Neural cell (in vitro differentiated cells): ENCODE data around the gene TPBGL. TPM values are rescaled to one million over a fixed set of nuclear protein-coding genes. Genes with fewer than 3 reads are reported as not detected.

ENCODE experiments used
- H2AFZ ChIP-seq: fragments of 200-600, 300-800 bp; sonication (generic), shearing (Covaris generic); 2 replicates; pipeline ENCODE4 v1.6.0; 2014; ENCODE audit warnings: low read depth, mild to moderate bottlenecking, antibody characterized with exemption, low read length, moderate library complexity
- H3F3A ChIP-seq: fragments of 200-600 bp; shearing (Covaris generic); 2 replicates; pipeline ENCODE4 v1.6.1; 2016; ENCODE audit warnings: mild to moderate bottlenecking, moderate library complexity, mixed read lengths, antibody characterized with exemption, low read length; ENCODE audit not compliant: insufficient read depth, poor library complexity, severe bottlenecking
- H3K27ac ChIP-seq: fragments of 200-600, 300-800 bp; sonication (generic), shearing (Covaris generic); 2 replicates; pipeline ENCODE4 v1.5.1; 2014; ENCODE audit warnings: mild to moderate bottlenecking, low read length, moderate library complexity
- H3K27me3 ChIP-seq: fragments of 300-800, 200-600 bp; sonication (generic), shearing (Covaris generic); 2 replicates; pipeline ENCODE4 v1.6.0; 2014; ENCODE audit warnings: mild to moderate bottlenecking, low read depth, low read length, moderate library complexity; ENCODE audit not compliant: insufficient read depth
- H3K36me3 ChIP-seq: fragments of 300-800, 200-600 bp; sonication (generic), shearing (Covaris generic); 2 replicates; pipeline ENCODE4 v1.5.1; 2014; ENCODE audit warnings: mild to moderate bottlenecking, antibody characterized with exemption, low read length, moderate library complexity; ENCODE audit not compliant: insufficient read depth
- H3K4me2 ChIP-seq: fragments of 300-800, 200-600 bp; sonication (generic), shearing (Covaris generic); 2 replicates; pipeline ENCODE4 v1.6.0; 2014; ENCODE audit warnings: mild to moderate bottlenecking, low read length
- H3K4me3 ChIP-seq: fragments of 300-800, 200-600 bp; sonication (generic), shearing (Covaris generic); 2 replicates; pipeline ENCODE4 v1.5.1; 2014; ENCODE audit warnings: mild to moderate bottlenecking, low read length, moderate library complexity
- H3K79me2 ChIP-seq: fragments of 200-600 bp; shearing (Covaris generic); replicated peaks from 2 replicates; pipeline ENCODE4 v1.6.0; 2014; ENCODE audit warnings: mild to moderate bottlenecking, low read length, moderate library complexity; ENCODE audit not compliant: insufficient read depth
- H3K9ac ChIP-seq: fragments of 300-800, 200-600 bp; sonication (generic), shearing (Covaris generic); 2 replicates; pipeline ENCODE4 v1.6.1; 2016; ENCODE audit warnings: mild to moderate bottlenecking, low read length, mixed read lengths
- H3K9me2 ChIP-seq: fragments of 200-600 bp; shearing (Covaris generic); 2 replicates; pipeline ENCODE4 v1.6.1; 2016; ENCODE audit warnings: mild to moderate bottlenecking, low read length, mixed read lengths; ENCODE audit not compliant: insufficient read depth
- H3K9me3 ChIP-seq: fragments of 200-600, 300-800 bp; sonication (generic), shearing (Covaris generic); 2 replicates; pipeline ENCODE4 v1.6.1; 2016; ENCODE audit warnings: mild to moderate bottlenecking, mixed run types, low read length, moderate library complexity, mixed read lengths
- H4K20me1 ChIP-seq: fragments of 200-600 bp; shearing (Covaris generic); 2 replicates; pipeline ENCODE4 v1.6.1; 2016; ENCODE audit warnings: mild to moderate bottlenecking, mixed run types; ENCODE audit not compliant: insufficient read depth
- CTCF ChIP-seq: fragments of 450-650 bp; IDR thresholded peaks from 2 replicates; pipeline ENCODE4 v1.5.1; 2014; ENCODE audit warnings: antibody characterized with exemption, mild to moderate bottlenecking, moderate library complexity; ENCODE audit not compliant: poor library complexity, severe bottlenecking
- EP300 ChIP-seq: fragments of 450-650 bp; conservative IDR thresholded peaks from 2 replicates; pipeline ENCODE4 v1.6.1; 2014; ENCODE audit warnings: antibody characterized with exemption, mild to moderate bottlenecking, moderate library complexity; ENCODE audit not compliant: poor library complexity, severe bottlenecking
- EZH2 ChIP-seq: fragments of 200-600, 300-800 bp; shearing (Covaris generic), sonication (generic); IDR thresholded peaks from 2 replicates; pipeline ENCODE4 v1.6.1; 2014; ENCODE audit warnings: antibody characterized with exemption, low read length, borderline replicate concordance, mild to moderate bottlenecking; ENCODE audit not compliant: insufficient read depth, poor library complexity, severe bottlenecking
- MXI1 ChIP-seq: fragments of 450-650 bp; conservative IDR thresholded peaks from 2 replicates; pipeline ENCODE4 v1.6.1; 2014; ENCODE audit warnings: antibody characterized with exemption, mild to moderate bottlenecking; ENCODE audit not compliant: poor library complexity, severe bottlenecking
- POLR2AphosphoS5 ChIP-seq: IDR thresholded peaks from 2 replicates; pipeline ENCODE4 v1.6.1; 2012
- RAD21 ChIP-seq: fragments of 450-650 bp; conservative IDR thresholded peaks from 2 replicates; pipeline ENCODE4 v1.6.1; 2014; ENCODE audit warnings: antibody characterized with exemption, mild to moderate bottlenecking, moderate library complexity
- REST ChIP-seq: IDR thresholded peaks from 2 replicates; pipeline ENCODE4 v1.6.1; 2012; ENCODE audit warnings: borderline replicate concordance
- SMC3 ChIP-seq: fragments of 450-650 bp; conservative IDR thresholded peaks from 2 replicates; pipeline ENCODE4 v1.6.1; 2014; ENCODE audit warnings: antibody characterized with exemption, mild to moderate bottlenecking, moderate library complexity; ENCODE audit not compliant: poor library complexity
- TAF1 ChIP-seq: IDR thresholded peaks from 2 replicates; pipeline ENCODE4 v1.6.1; 2012; ENCODE audit warnings: low read depth
- polyA plus RNA-seq: library from polyadenylated mRNA; depleted of rRNA; stranded (reverse); fragments of >200 nt; gene quantifications from 2 replicates; pipeline ENCODE4 v1.2.3, GENCODE V29; 2014

The TPBGL gene
- polyA plus RNA-seq, 1 donor from 2014 or later, result not detected

GRCh38 chr11:75244052-75244814 is 3.7 kb downstream of the TPBGL start:
- H4K20me1 ChIP-seq, result no peaks in the 10 kb centered on the region
- H3K4me3 ChIP-seq, result no peak overlapping the region
- no peak overlapping the region for H3K4me2 ChIP-seq
- peaks cover 39% of the 10 kb centered on the region for H3K27me3 ChIP-seq
- no peak overlapping the region for H3K9ac ChIP-seq
- H2AFZ ChIP-seq, result no peak overlapping the region
- no peaks in the 10 kb centered on the region for H3F3A ChIP-seq
- H3K9me2 ChIP-seq, result no peaks in the 10 kb centered on the region
- no peak for TF ChIP-seq CTCF
- TF ChIP-seq EP300, result no peak
- TF ChIP-seq RAD21, result no peak
- no peak for TF ChIP-seq SMC3
- TF ChIP-seq MXI1, result no peak
- TF ChIP-seq EZH2, result no peak
- no peak for TF ChIP-seq POLR2AphosphoS5
- no peak for TF ChIP-seq REST
- TF ChIP-seq TAF1, result no peak
- no peaks in the 10 kb centered on the region for H3K36me3 ChIP-seq
- H3K27ac ChIP-seq, result no peak overlapping the region
- H3K79me2 ChIP-seq, result no peaks in the 10 kb centered on the region
- H3K9me3 ChIP-seq, result no peaks in the 10 kb centered on the region

GRCh38 chr11:75245356-75246005 is 4.9 kb downstream of the TPBGL start:
- no peaks in the 10 kb centered on the region for H3K9me3 ChIP-seq
- H4K20me1 ChIP-seq, result no peaks in the 10 kb centered on the region
- no peak overlapping the region for H3K9ac ChIP-seq
- TF ChIP-seq TAF1 (no peak), SMC3 (no peak), REST (no peak), CTCF (no peak), RAD21 (no peak), MXI1 (no peak), EZH2 (no peak), EP300 (no peak), POLR2AphosphoS5 (no peak)
- no peaks in the 10 kb centered on the region for H3K79me2 ChIP-seq
- no peak overlapping the region for H3K4me2 ChIP-seq
- no peak overlapping the region for H2AFZ ChIP-seq
- H3K9me2 ChIP-seq, result no peaks in the 10 kb centered on the region
- H3K27ac ChIP-seq, result no peak overlapping the region
- peaks cover 26% of the 10 kb centered on the region for H3K27me3 ChIP-seq
- H3F3A ChIP-seq, result no peaks in the 10 kb centered on the region
- H3K36me3 ChIP-seq, result no peaks in the 10 kb centered on the region
- no peak overlapping the region for H3K4me3 ChIP-seq
